DND-41 (cell line): ENCODE results near the gene MDP1.

Experiments
- ATAC-seq: fragments of 200-7000 bp; cut with Tn5 transposase; 3 replicates; pipeline ENCODE4 v1.9.1; 2021; ENCODE audit warnings: low read depth; ENCODE audit not compliant: insufficient read depth
- DNase-seq: peaks from one replicate; pipeline ENCODE4 v3.0.0-alpha.2; 2020
- H2AFZ ChIP-seq: 2 replicates; pipeline ENCODE4 v1.6.0; 2012; ENCODE audit warnings: low read depth, low read length
- H3K27ac ChIP-seq: 2 replicates; pipeline ENCODE4 v1.5.1; 2012; ENCODE audit warnings: low read length, inconsistent platforms
- H3K27me3 ChIP-seq: fragments of 200-600 bp; sonication (generic); 2 replicates; pipeline ENCODE4 v1.6.0; 2012; ENCODE audit warnings: low read length, mild to moderate bottlenecking, inconsistent platforms; ENCODE audit not compliant: insufficient read depth, poor library complexity
- H3K36me3 ChIP-seq: 2 replicates; pipeline ENCODE4 v1.5.1; 2012; ENCODE audit warnings: low read length, inconsistent platforms; ENCODE audit not compliant: insufficient read depth
- H3K4me1 ChIP-seq: 2 replicates; pipeline ENCODE4 v1.5.1; 2012; ENCODE audit warnings: mild to moderate bottlenecking, low read length; ENCODE audit not compliant: insufficient read depth
- H3K4me2 ChIP-seq: 2 replicates; pipeline ENCODE4 v1.6.0; 2012; ENCODE audit warnings: mild to moderate bottlenecking, moderate library complexity, low read length, inconsistent platforms; ENCODE audit not compliant: insufficient read depth
- H3K4me3 ChIP-seq, 2 experiments: fragments of 200-600 bp in 1 of 2; shearing (Covaris generic) in 1 of 2; 2 replicates each; pipeline ENCODE4 v1.5.1; 2012 to 2016; ENCODE audit warnings: inconsistent platforms in 2 of 2, low read length in 2 of 2, mild to moderate bottlenecking in 2 of 2, low read depth in 1 of 2, moderate library complexity in 1 of 2
- H3K79me2 ChIP-seq: 2 replicates; pipeline ENCODE4 v1.6.0; 2012; ENCODE audit warnings: low read length, inconsistent platforms; ENCODE audit not compliant: insufficient read depth
- H3K9ac ChIP-seq: 2 replicates; pipeline ENCODE4 v1.6.0; 2012; ENCODE audit warnings: low read depth, mild to moderate bottlenecking, inconsistent platforms, low read length, moderate library complexity
- H3K9me3 ChIP-seq: 2 replicates; pipeline ENCODE4 v1.5.1; 2012; ENCODE audit warnings: low read length, moderate library complexity, mild to moderate bottlenecking, inconsistent platforms; ENCODE audit not compliant: insufficient read depth, severe bottlenecking
- H4K20me1 ChIP-seq: 2 replicates; pipeline ENCODE4 v1.6.0; 2012; ENCODE audit warnings: low read length; ENCODE audit not compliant: insufficient read depth
- EZH2 ChIP-seq: IDR thresholded peaks from 3 replicates; pipeline ENCODE4 v1.6.1; 2012; ENCODE audit warnings: borderline replicate concordance, low read depth, mild to moderate bottlenecking, moderate library complexity, low read length, inconsistent platforms; ENCODE audit not compliant: severe bottlenecking
- TF ChIP-seq, protein P1 (sequence below): IDR thresholded peaks from 2 replicates; pipeline ENCODE4 v1.5.1; 2012; ENCODE audit warnings: borderline replicate concordance, low read length, moderate library complexity, mild to moderate bottlenecking; ENCODE audit not compliant: poor library complexity, severe bottlenecking; ENCODE audit errors: extremely low read depth

MDP1 gene

DNA sequence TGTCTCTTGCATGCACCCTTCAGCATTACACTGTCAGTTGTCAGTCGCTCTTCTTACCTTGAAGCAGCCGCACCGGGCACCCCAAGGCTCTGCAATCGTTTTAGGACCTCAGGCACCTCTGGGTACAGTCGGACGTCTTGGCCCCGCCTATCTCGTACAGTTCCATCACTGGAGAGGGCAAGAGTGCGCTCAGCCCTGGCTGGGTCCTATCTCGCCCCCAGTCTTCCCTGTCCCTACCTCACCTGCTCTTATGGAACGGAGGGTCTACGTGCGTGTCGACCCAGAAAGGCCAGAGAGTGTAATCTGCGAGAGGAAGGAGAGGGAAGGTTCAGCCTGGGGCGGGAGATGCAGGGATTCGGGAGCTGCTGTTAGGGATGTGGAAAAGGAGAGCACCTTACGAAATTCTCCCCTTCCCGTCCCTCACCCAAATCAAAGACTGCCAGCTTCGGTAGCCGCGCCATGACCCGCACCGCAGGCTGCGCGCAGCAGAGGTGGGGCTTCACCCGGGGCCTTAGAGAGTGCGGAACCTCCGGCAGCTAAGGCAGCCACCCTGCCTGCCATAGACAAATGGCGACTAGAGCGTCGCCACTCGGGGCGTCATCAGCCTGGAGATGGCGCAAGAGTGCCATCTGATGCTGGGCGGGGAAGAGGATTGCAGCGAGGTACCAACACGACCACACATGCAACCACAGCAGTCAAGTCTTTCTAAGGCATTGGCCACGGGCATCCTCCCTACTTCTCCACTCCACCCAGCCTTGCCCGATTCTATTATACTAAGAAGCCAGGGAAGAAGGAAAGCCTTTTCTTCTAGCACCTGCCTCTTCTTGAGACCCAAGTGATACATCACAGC is at the start of gene MDP1:
Gene MDP1, minus strand, starts transcription at position 572 of the 850 bp plus-strand sequence. Its CDS starts 111 bp downstream, at position 461.
- Histone ChIP-seq H3K4me1 (peaks cover 47% of the 10 kb centered on the region), H4K20me1 (no peaks in the 10 kb centered on the region), H3K79me2 (peaks cover 54% of the 10 kb centered on the region), H3K27ac (peak within 1 kb of the TSS; percentile 80), H3K9ac (peak within 1 kb of the TSS; percentile 84), H3K9me3 (no peaks in the 10 kb centered on the region), H3K36me3 (peaks cover 20% of the 10 kb centered on the region), H3K27me3 (no peaks in the 10 kb centered on the region), H2AFZ (peak within 1 kb of the TSS; percentile 92), H3K4me2 (peak within 1 kb of the TSS; percentile 92), H3K4me3 (peak within 1 kb of the TSS; percentile 61 to 89)
- TF ChIP-seq, protein P1, sequence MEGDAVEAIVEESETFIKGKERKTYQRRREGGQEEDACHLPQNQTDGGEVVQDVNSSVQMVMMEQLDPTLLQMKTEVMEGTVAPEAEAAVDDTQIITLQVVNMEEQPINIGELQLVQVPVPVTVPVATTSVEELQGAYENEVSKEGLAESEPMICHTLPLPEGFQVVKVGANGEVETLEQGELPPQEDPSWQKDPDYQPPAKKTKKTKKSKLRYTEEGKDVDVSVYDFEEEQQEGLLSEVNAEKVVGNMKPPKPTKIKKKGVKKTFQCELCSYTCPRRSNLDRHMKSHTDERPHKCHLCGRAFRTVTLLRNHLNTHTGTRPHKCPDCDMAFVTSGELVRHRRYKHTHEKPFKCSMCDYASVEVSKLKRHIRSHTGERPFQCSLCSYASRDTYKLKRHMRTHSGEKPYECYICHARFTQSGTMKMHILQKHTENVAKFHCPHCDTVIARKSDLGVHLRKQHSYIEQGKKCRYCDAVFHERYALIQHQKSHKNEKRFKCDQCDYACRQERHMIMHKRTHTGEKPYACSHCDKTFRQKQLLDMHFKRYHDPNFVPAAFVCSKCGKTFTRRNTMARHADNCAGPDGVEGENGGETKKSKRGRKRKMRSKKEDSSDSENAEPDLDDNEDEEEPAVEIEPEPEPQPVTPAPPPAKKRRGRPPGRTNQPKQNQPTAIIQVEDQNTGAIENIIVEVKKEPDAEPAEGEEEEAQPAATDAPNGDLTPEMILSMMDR, result peak; percentile 91
- no peak for TF ChIP-seq EZH2
- DNase-seq (peak; percentile 89), ATAC-seq (peak; percentile 73)

GRCh38 chr14:24264298-24264697 is 48.4 kb upstream of the MDP1 start:
- Histone ChIP-seq H3K4me1 (no peaks in the 10 kb centered on the region), H3K9ac (no peak overlapping the region), H3K27ac (no peak overlapping the region), H3K27me3 (no peaks in the 10 kb centered on the region), H4K20me1 (no peaks in the 10 kb centered on the region), H3K4me2 (no peak overlapping the region), H3K9me3 (no peaks in the 10 kb centered on the region), H3K36me3 (peaks cover 14% of the 10 kb centered on the region; the same call in 1 of the 2 replicates), H2AFZ (no peak overlapping the region), H3K79me2 (no peaks in the 10 kb centered on the region), H3K4me3 (no peak overlapping the region)
- TF ChIP-seq EZH2, result no peak
- TF ChIP-seq, protein P1, result no peak
- no peak for DNase-seq
- no peak; the same call in 2 of the 3 replicates for ATAC-seq

DNA sequence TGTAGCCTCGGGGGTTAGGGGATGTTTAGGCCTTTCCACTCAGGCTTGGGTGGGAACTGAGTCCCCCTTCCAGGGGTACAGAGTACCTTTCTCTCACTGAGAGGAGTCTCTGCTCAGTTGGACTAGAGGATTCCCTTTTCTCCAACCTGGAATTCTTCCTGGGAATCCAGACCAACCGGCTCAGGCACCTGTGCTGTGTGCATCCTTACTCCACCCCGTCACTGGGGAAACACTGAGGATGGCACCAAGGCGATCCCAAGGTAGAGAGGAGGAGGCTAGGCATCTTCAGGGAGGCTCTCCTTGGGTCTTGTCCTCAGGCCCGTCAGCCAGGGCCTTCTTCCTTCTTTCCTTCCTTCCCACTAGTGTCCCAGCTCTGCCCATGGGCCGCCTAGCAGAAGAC is 48.0 kb upstream of the MDP1 start:
- Histone ChIP-seq H3K27me3 (no peaks in the 10 kb centered on the region), H4K20me1 (no peaks in the 10 kb centered on the region), H3K9me3 (no peaks in the 10 kb centered on the region), H3K4me3 (no peak overlapping the region), H3K36me3 (peaks cover 14% of the 10 kb centered on the region; the same call in 1 of the 2 replicates), H3K27ac (no peak overlapping the region), H2AFZ (no peak overlapping the region), H3K4me2 (no peak overlapping the region), H3K79me2 (no peaks in the 10 kb centered on the region), H3K9ac (no peak overlapping the region), H3K4me1 (no peaks in the 10 kb centered on the region)
- TF ChIP-seq EZH2, result no peak
- TF ChIP-seq, protein P1, result no peak
- DNase-seq (no peak), ATAC-seq (no peak)
